ENCODE results near the gene ZNF827.

The ZNF827 gene

DNA sequence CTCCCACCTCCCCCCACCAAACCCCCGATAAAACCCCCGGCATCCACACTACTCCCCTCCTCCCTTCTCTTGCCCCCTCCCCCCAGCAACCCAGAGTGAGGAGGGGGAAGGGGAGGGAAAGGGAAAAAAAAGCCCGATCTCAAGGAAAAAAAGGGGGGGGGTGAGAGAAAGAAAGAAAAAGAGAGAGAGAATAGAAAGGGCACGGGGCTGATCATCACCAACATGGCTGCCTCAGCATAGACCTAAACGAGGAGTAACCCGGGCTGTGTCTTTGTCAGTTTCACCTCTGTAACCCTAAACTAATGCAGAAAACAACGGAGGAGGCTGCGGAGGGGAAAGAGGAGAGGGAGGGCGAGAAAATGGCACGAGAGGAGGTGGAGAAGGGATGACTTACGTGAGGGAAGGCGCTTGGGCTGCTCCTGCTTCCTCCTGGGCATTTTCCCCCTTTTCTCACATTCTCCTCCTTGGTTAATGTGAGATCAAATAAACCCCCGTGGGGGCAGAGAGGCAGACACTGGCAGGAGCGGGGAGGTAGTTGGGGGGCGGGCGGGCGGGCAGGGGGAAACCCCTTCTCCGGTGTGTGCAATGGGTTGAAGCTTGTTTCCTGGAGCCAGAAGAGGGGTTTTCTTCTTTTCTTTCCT is 532 bp downstream of the ZNF827 start:
- no peaks in the 10 kb centered on the region for H3K9me3 ChIP-seq (ENCODE audit: control insufficient read depth, low read length)
- H2AFZ ChIP-seq, result peak overlapping the region; percentile 79
- peak overlapping the region; percentile 77 for H3K4me2 ChIP-seq (ENCODE audit: low read length)
- TF ChIP-seq, protein P1, sequence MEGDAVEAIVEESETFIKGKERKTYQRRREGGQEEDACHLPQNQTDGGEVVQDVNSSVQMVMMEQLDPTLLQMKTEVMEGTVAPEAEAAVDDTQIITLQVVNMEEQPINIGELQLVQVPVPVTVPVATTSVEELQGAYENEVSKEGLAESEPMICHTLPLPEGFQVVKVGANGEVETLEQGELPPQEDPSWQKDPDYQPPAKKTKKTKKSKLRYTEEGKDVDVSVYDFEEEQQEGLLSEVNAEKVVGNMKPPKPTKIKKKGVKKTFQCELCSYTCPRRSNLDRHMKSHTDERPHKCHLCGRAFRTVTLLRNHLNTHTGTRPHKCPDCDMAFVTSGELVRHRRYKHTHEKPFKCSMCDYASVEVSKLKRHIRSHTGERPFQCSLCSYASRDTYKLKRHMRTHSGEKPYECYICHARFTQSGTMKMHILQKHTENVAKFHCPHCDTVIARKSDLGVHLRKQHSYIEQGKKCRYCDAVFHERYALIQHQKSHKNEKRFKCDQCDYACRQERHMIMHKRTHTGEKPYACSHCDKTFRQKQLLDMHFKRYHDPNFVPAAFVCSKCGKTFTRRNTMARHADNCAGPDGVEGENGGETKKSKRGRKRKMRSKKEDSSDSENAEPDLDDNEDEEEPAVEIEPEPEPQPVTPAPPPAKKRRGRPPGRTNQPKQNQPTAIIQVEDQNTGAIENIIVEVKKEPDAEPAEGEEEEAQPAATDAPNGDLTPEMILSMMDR (IDR thresholded peaks at IDR 0.05), result no peak
- H3K9ac ChIP-seq, result peak overlapping the region; percentile 76
- H3K36me3 ChIP-seq (ENCODE audit: control insufficient read depth, insufficient read depth, low read length), result no peaks in the 10 kb centered on the region
- peak overlapping the region; percentile 85 for H3K4me3 ChIP-seq (ENCODE audit: low read depth, low read length)
- peak overlapping the region; percentile 92 for H3K27ac ChIP-seq
- H3K79me2 ChIP-seq, result no peaks in the 10 kb centered on the region
- no peaks in the 10 kb centered on the region for H3K4me1 ChIP-seq
- H3K27me3 ChIP-seq (ENCODE audit: control insufficient read depth, insufficient read depth, low read length), result no peaks in the 10 kb centered on the region

DNA sequence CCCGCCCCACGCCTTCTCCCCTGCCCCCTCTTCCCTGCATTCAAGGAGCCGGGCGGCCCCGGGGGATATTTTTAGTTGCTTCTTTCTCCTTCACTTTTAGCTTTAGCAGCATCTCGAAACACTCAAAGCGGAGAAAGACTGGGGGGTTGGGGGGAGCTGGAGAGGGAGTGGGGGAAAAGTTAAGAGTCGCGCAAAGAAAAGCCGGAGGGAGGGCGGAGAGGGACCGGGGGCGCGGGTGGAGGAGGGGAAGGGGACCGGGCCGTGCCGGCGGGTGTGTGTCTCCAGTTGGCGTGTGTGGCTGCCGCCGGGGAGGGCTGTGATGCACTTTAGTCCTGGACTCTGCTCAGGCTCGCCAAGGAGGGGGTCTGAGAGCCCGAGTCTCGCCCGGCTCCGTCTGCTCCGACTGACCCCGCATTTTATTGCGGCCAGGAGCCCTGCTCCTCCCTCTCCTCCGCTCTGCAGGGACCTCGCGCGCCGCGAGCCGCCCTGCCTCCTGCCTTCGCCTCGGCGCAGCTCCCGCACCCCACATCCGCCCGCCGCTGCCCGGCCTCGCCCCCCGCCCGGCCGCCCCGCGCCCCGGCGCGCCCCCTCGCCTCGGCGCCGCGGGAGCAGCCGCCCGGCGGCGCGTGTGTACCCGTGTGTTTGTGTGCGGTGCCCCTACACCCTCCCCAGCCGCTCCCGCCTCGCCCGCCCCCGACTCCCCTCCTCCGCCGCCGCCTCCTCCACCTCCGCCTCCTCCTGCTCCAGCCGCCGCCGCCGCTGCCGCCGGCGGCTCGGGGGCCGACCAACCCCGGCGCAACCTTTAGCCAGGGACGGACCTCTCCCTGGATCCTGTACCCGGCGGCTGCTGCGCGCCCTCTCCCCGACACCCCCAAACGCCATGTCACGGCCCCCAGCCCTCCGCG is 1.4 kb downstream of the ZNF827 start:
- H3K27ac ChIP-seq, result peak overlapping the region; percentile 95
- TF ChIP-seq, protein P1 (IDR thresholded peaks at IDR 0.05), result no peak
- no peaks in the 10 kb centered on the region for H3K9me3 ChIP-seq (ENCODE audit: control insufficient read depth, low read length)
- no peaks in the 10 kb centered on the region for H3K4me1 ChIP-seq
- H3K4me3 ChIP-seq (ENCODE audit: low read depth, low read length), result peak overlapping the region; percentile 85
- H2AFZ ChIP-seq, result peak overlapping the region; percentile 85
- no peaks in the 10 kb centered on the region for H3K36me3 ChIP-seq (ENCODE audit: control insufficient read depth, insufficient read depth, low read length)
- peak overlapping the region; percentile 76 for H3K9ac ChIP-seq
- H3K79me2 ChIP-seq, result no peaks in the 10 kb centered on the region
- no peaks in the 10 kb centered on the region for H3K27me3 ChIP-seq (ENCODE audit: control insufficient read depth, insufficient read depth, low read length)
- peak overlapping the region; percentile 77 for H3K4me2 ChIP-seq (ENCODE audit: low read length)

DNA sequence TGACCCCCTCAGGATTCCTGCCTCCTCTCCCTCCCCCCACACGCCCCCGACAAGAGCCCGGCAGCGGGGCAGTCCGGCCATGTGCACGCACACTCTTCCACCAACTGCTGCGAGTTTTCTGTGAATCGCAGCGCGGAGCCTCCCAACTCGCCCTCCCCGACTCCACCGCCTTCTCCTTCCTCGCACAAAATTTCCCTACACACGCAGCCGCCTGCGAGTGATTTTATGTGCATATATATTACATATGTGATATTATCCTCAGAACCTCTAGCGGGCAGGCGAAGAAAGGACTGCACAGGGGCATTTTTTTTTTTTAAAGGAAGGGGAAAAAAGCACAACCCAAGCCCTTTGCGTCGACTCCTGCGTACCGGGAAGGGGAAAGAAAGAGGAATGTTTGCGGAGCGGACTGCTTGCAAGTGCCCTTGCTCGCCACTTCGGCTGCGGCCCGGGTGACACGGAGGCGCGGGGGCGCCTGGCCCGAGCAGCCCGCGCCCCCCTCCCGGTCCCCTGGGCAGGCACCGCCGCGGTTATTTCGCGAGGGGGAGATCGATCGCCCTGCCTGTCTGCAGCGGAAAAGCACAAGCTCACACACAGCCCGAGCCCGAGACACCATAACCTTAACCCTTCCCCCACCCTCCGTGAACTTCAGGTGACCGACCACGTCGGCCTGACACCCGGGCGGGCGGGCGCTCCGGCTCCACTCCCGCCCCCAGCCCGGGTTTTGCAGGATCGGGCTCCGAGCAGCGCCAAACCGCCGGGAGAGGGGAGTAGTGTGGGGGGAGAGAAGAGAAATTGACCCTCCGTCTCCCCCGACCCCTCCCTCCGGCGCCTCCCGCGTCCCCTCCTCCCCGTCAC is 2.3 kb downstream of the ZNF827 start:
- peak overlapping the region; percentile 95 for H3K27ac ChIP-seq
- no peaks in the 10 kb centered on the region for H3K79me2 ChIP-seq
- H2AFZ ChIP-seq, result peak overlapping the region; percentile 85
- no peaks in the 10 kb centered on the region for H3K9me3 ChIP-seq (ENCODE audit: control insufficient read depth, low read length)
- no peaks in the 10 kb centered on the region for H3K27me3 ChIP-seq (ENCODE audit: control insufficient read depth, insufficient read depth, low read length)
- H3K4me2 ChIP-seq (ENCODE audit: low read length), result peak overlapping the region; percentile 76
- H3K36me3 ChIP-seq (ENCODE audit: control insufficient read depth, insufficient read depth, low read length), result no peaks in the 10 kb centered on the region
- H3K4me3 ChIP-seq (ENCODE audit: low read depth, low read length), result peak overlapping the region; percentile 78
- peak overlapping the region; percentile 19 for H3K9ac ChIP-seq
- TF ChIP-seq, protein P1 (IDR thresholded peaks at IDR 0.05), result peak; percentile 13
- no peaks in the 10 kb centered on the region for H3K4me1 ChIP-seq

DNA sequence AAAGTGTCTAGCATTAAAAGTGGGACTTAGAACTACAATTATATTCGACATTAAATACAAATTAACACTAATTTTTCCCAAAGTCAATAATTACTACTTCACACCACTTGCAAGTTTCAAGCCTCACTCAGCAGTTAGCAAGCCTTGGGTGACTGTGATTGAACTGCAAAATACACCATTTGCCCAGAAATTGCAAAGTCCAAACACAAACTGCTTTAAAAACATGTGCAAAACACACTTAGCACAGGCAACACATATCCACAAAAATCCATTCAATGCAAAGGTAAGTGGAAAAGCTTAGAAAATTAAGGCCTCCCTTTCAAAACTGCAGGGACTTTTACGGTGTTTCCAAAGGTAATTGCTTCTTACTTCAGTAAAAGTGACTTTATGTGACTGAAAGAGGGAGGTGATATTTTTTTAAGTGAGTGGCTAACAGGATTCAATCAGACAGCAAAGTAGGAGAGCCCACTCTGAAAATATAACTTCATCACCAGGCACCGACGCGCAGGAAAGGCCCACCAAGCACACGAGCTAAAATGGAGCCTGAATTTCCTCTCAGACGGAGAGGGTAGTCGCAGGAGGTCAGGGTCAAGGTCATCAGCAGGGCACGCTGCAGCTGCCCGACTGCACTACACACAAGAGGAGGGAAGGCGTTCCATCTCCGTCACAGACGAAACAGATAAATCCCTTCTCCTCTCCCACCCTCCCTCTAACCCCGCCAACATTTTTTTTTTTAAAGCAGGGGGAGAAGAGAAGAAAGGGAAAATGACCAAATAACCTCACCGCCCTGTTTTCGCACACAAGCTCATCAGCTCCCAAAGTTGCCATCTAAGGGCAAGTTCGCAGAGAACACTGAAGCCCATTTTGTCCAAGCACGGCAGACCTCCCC is 3.1 kb downstream of the ZNF827 start:
- H2AFZ ChIP-seq, result peak overlapping the region; percentile 85
- no peaks in the 10 kb centered on the region for H3K27me3 ChIP-seq (ENCODE audit: control insufficient read depth, insufficient read depth, low read length)
- H3K9ac ChIP-seq, result no peak overlapping the region
- H3K4me2 ChIP-seq (ENCODE audit: low read length), result peak overlapping the region; percentile 76
- no peaks in the 10 kb centered on the region for H3K9me3 ChIP-seq (ENCODE audit: control insufficient read depth, low read length)
- H3K4me1 ChIP-seq, result no peaks in the 10 kb centered on the region
- TF ChIP-seq, protein P1 (IDR thresholded peaks at IDR 0.05), result no peak
- no peaks in the 10 kb centered on the region for H3K36me3 ChIP-seq (ENCODE audit: control insufficient read depth, insufficient read depth, low read length)
- H3K79me2 ChIP-seq, result no peaks in the 10 kb centered on the region
- peak overlapping the region; percentile 95 for H3K27ac ChIP-seq
- peak overlapping the region; percentile 78 for H3K4me3 ChIP-seq (ENCODE audit: low read depth, low read length)
